Stimulated activated CD4-positive, alpha-beta T cell treated with anti-CD3 and anti-CD28 coated beads, Interleukin-4, amount 100 ng/mL, for 48 hours (primary cell): ENCODE results near the gene AVL9.
"Not testable (repeated sequence)": the region's sequence is repeated elsewhere in the genome, so short reads cannot be mapped to it uniquely, and the experiment has no call there.

ENCODE experiments used
- DNase-seq, 2 donors: peaks; one replicate each; pipeline ENCODE4 v3.0.0-alpha.2; 2020; ENCODE audit warnings: low read depth in 2 of 2

AVL9 gene

GRCh38 chr7:32496052-32496813 lies 944 bp downstream of the AVL9 start:
- DNase-seq, result no peak

GRCh38 chr7:32499755-32500154 lies 4.5 kb downstream of the AVL9 start:
- DNase-seq, result not testable (repeated sequence)

- not testable (repeated sequence) for DNase-seq
Measured at GRCh38 chr7:32500216-32500615, 4.9 kb downstream of the AVL9 start.

- DNase-seq, result no peak
Measured at GRCh38 chr7:32500922-32501341, 5.6 kb downstream of the AVL9 start.

- DNase-seq, result no peak
Measured at GRCh38 chr7:32501522-32501921, 6.2 kb downstream of the AVL9 start.

GRCh38 chr7:32502728-32503127 lies 7.4 kb downstream of the AVL9 start:
- DNase-seq, result peak in 1 of 2 donors; percentile 21

- DNase-seq, result no peak
Measured at GRCh38 chr7:32506266-32507054, 11.2 kb downstream of the AVL9 start.

GRCh38 chr7:32507414-32507813 lies 12.1 kb downstream of the AVL9 start:
- no peak for DNase-seq

- DNase-seq, result no peak
Measured at GRCh38 chr7:32511791-32512190, 16.5 kb downstream of the AVL9 start.

- no peak for DNase-seq
Measured at GRCh38 chr7:32513210-32513609, 17.9 kb downstream of the AVL9 start.

GRCh38 chr7:32515890-32516550 lies 20.7 kb downstream of the AVL9 start:
- DNase-seq, result no peak

- no peak for DNase-seq
Measured at GRCh38 chr7:32516551-32517100, 21.3 kb downstream of the AVL9 start.

GRCh38 chr7:32518534-32519140 lies 23.3 kb downstream of the AVL9 start:
- DNase-seq, result no peak

- no peak for DNase-seq
Measured at GRCh38 chr7:32519763-32520162, 24.5 kb downstream of the AVL9 start.

GRCh38 chr7:32522746-32523530 lies 27.6 kb downstream of the AVL9 start:
- DNase-seq, result no peak

GRCh38 chr7:32524631-32525030 lies 29.3 kb downstream of the AVL9 start:
- no peak for DNase-seq

GRCh38 chr7:32525839-32526238 lies 30.6 kb downstream of the AVL9 start:
- DNase-seq, result no peak

GRCh38 chr7:32531402-32531801 lies 36.1 kb downstream of the AVL9 start:
- DNase-seq, result no peak

GRCh38 chr7:32532086-32532485 lies 36.8 kb downstream of the AVL9 start:
- no peak for DNase-seq

- DNase-seq, result no peak
Measured at GRCh38 chr7:32532716-32533115, 37.4 kb downstream of the AVL9 start.
